Activated gamma-delta T cell (primary cell): ENCODE results near the gene SMAD4.
"Not testable (repeated sequence)": the region's sequence is repeated elsewhere in the genome, so short reads cannot be mapped to it uniquely, and the experiment has no call there.

Source experiments
- DNase-seq: peaks from one replicate; lab custom pipeline; 2025; lab: John Stamatoyannopoulos, UW

The SMAD4 gene

DNA sequence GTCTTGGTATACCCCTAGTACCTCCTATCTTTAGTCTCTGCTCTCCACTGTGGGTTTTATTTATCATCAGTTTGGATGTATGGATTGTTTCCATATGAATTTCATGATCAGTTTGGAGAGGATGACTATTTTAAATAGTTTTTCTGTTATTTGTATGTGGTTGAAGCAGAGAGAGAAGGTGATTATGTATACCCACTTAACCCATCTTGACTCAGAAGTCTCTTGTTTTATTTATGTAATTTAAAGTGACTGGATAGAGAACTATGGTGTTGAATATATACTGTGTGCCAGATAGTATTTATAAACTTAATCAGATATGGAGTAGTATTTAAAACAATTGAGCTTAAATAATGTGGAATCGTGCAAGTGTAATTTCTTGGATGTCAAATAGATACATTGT lies 39.9 kb downstream of the SMAD4 start:
- no peak for DNase-seq

DNA sequence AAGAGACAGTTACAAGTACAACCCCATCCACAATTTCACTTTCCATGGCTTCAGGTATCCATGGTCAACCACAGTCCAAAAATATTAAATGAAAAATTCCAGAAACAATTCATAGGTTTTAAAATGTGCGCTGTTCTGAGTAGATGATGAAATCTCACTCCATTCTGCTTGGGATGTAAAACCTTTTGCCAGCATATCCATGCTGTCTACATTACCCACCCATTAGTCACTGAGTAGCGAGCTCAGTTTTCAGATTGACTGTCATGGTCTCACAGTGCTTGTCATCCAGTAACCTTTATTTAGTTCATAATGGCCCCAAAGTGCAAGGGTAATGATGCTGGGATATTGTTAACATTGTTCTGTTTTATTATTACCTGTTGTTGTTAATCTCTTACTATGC lies 40.5 kb downstream of the SMAD4 start:
- no peak for DNase-seq

DNA sequence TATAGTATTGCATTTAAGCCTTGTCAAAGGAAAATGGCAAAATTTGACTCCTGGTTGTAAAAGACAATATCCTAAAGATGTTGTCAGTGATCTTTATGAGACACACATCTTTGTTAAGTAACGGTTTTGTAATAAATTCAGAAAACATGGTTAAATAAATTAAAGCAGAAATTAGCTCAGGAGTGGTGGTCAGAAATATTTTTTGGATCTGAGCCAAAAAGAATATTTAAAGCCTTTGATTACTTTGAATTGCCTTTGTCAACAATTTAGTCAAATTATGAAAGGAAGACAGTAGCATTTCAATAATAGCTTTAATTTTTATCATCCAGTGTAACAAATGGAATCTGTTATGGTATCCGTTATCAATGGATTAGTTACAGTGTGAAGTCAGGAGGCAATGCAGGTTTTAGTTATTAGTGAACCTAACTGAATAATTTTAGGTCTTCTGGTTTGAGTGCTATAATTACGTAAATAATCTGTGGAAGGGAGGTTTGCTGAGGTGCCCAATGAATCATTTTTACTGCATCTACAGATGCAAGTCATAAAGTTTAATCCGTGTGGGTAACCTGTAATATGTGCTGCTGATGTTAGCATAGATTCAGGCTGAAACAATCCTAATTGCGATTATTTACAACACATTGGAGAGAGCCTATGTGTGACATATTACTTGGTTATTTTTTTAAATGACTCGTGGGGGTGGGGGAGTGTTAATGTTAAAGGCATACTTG lies 42.7 kb downstream of the SMAD4 start:
- DNase-seq: no peak

DNA sequence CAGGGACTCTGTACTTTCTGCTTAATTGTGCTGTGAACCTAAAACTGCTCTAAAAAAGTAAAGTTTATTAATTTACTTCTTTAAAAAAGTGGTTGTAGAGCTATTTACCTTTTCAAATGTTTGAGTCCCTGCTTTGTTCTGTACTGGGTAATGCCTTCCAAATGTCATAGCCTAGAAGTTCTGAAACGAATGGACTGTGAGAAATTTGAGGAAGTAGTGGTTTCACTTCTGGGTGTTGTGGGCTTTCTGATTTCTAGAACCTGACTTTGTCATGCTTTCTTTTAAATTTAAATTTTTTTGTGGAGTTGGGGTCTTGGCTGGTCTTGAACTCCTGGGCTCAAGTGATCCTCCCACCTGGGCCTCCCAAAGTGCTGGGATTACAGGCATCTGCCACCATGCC lies 44.6 kb downstream of the SMAD4 start:
- no peak for DNase-seq

DNA sequence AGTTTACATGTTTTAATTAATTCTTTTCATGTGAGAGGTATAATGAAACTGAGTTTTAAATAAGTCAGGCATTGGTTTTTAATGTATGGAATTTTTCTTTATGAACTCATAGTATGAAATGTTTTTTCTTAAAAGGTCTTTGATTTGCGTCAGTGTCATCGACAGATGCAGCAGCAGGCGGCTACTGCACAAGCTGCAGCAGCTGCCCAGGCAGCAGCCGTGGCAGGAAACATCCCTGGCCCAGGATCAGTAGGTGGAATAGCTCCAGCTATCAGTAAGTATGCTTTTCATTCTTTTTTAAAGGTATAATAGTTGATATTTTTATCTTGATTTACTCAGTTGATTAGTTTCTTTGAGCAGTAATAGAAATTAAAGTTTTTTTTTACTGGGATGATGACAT lies 46.5 kb downstream of the SMAD4 start:
- no peak for DNase-seq

DNA sequence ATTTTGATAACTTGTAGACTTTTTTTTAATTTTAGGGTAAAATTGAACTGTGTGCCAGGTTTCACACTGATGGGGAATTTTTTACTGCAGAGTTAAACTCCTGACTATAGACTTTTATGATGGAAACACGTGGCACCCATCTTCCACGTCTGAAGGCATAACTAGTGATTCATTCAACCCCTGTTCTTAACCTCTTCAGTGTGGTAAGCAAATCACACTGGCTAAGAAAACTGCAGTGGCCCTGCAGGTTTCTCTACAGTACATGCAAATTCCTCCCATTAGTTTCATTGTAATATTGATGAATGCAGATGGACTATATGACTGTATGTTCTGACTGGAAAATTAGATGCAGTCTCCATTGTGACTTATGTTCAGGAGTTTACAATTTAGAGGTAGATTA lies 47.2 kb downstream of the SMAD4 start:
- no peak for DNase-seq

DNA sequence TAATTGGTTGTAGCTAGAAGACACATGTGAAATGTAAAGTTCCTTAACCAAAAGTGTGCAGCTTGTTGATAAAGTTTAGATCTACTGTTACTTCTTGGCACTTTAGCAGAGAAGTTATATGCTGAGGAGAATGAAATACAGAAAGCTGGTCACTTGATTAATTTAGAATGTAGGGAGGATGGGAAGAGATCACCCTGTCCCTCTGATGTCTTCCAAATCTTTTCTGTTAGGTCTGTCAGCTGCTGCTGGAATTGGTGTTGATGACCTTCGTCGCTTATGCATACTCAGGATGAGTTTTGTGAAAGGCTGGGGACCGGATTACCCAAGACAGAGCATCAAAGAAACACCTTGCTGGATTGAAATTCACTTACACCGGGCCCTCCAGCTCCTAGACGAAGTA lies 48.0 kb downstream of the SMAD4 start:
- DNase-seq: no peak

DNA sequence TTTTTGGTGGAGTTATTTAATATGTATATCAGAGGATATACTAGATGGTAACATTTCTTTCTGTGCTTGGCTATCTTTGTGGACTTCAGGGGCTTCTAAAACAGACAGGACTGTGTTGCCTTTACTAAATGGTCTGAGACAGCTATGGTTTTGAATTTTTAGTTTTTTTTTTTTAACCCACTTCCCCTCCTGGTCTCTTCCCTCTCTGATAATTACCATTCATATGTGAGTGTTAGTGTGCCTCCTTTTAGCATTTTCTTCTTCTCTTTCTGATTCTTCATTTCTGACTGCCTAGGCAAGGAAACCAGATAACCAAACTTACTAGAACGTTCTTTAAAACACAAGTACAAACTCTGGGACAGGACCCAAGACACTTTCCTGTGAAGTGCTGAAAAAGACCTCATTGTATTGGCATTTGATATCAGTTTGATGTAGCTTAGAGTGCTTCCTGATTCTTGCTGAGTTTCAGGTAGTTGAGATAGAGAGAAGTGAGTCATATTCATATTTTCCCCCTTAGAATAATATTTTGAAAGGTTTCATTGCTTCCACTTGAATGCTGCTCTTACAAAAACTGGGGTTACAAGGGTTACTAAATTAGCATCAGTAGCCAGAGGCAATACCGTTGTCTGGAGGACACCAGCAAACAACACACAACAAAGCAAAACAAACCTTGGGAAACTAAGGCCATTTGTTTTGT lies 52.7 kb downstream of the SMAD4 start:
- no peak for DNase-seq

DNA sequence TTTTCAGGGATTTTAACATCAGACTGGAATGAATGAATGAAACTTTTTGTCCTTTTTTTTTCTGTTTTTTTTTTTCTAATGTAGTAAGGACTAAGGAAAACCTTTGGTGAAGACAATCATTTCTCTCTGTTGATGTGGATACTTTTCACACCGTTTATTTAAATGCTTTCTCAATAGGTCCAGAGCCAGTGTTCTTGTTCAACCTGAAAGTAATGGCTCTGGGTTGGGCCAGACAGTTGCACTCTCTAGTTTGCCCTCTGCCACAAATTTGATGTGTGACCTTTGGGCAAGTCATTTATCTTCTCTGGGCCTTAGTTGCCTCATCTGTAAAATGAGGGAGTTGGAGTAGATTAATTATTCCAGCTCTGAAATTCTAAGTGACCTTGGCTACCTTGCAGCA lies 53.4 kb downstream of the SMAD4 start:
- no peak for DNase-seq

DNA sequence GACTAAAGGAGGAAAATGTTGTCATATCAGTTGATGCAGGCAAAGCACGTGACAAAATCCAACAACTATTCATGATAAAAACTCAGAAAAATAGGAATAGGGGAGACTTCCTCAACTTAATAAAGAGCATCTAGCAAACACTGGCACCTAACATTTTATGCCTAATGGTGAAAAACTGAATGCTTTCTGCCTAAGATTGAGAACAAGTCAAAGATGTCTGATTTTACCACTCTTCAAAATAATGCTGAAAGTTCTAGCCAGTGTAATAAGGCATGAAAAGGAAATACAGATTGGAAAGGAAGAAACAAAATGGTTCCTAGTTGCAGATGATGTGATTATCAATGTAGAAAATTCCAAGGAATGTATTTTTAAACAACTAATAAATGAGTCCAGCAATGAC lies 58.4 kb downstream of the SMAD4 start:
- DNase-seq: no peak

DNA sequence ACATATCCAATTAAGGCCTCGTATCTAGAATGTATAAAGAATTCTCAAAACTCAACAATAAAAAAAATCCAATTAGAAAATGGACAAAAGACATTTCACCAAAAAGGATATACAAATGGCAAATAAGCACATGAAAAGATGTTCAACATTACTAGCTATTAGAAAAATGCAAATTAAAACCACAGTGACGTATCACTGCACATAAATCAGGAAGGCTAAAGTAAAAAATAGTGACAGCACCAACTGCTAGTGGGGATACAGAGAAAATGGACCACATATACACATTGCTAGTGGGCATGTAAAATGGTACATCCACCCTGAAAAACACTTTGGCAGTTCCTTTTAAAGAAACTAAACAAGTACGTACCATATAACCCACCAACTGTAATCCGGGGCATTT lies 59.7 kb downstream of the SMAD4 start:
- DNase-seq: no peak

DNA sequence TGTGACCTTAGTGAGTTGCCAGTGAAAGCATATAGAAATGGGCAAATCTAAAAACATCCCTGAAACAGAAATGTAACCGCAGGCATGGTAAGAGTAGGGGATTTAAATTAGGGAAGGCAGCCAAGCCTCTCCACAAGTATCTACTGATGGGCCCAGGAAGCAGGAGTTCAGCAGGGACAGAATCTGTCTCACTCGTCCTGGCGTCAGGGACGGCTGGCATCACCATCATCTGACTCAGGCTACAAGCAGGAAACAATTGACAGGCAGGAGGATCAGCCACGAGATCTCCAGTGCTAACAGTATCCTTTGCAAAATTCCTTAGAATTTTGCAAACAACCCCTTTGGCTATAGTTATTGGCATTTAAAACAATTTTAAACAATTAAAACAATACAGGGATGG lies 61.3 kb downstream of the SMAD4 start:
- DNase-seq: no peak

DNA sequence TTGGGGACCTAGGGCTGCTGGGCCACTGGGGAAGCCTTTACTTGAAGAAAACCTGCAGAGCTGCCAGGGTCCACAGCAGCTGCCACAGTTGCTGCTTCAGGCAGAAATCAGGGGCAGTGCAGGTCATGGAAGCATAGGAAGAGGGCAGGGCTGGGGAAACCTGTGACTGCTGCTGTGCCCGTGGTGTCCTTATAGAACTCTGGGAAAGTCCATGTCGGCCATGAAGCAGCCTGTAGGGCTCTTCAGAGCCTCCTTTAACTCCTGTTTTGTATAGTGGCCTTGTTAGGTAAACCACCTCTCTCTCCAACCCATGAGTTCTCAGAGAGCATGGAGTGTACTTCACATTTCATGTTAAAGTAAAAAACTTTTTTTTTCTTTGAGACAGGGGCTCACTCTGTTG lies 62.1 kb downstream of the SMAD4 start:
- no peak for DNase-seq

DNA sequence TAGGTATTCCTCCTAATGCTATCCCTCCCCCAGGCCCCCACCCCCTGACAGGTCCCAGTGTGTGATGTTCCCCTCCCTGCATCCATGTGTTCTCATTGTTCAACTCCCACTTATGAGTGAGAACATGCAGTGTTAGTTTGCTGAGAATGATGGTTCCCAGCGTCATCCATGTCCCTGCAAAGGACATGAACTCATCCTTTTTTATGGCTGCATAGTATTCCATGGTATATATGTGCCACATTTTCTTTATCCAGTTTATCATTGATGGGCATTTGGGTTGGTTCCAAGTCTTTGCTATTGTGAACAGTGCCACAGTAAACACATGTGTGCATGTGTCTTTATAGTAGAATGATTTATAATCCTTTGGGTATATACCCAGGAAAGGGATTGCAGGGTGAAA lies 63.0 kb downstream of the SMAD4 start:
- not testable (repeated sequence) for DNase-seq

DNA sequence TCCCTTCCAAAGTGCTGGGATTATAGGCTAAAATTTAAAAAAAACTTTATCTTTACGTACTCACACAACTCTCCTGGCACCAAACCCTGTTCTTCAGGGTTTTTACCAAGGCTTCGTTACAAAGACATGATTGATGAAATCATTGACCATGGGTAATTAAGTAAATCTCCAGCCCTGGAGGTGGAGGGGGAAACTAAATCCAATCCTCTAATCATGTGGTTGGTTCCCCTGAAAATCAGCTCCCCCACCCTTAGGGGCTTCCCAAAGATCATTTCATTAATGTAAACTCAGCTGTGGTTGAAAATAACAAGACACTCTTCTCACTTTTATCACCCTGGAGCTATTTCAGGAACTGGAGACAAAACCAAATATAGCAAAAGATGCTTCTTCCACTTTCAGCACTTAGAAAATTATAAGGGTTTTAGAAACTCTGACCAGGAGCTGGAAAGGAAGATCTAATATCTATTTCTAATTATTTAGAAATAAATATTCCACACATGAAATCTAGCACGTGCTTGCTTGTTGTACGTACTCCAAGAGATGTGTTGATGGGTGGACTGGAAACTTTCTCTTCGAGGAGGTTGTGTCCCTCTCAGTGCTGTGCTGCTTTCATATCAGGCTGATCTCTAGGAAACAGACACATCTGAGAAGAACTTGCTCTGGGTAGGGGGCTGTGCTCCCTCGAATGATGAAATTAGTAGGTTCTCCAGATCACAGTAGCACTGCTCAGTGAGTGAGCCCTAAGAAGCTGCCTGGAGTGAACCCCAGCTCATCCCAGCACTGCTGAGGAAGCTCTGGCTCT lies 67.2 kb downstream of the SMAD4 start:
- DNase-seq: no peak

DNA sequence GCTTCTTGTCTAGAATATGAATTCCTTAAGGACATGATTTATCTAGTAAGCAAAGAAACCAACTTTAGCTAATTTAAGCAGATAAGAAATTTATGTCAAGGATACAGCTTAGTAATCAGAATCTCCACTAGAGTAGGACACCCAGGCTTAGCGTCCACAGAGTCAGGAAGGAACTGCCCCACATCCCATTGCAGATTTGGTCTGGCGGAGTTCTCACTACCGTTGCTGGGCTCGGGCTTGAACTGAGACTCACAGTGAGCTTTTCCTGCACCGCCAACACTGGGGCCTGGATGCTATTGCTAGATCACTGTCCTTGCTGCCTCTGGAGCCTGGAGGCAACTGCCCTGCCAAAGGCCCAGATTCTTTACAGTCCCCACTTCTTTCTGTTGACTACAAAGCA lies 68.1 kb downstream of the SMAD4 start:
- no peak for DNase-seq

DNA sequence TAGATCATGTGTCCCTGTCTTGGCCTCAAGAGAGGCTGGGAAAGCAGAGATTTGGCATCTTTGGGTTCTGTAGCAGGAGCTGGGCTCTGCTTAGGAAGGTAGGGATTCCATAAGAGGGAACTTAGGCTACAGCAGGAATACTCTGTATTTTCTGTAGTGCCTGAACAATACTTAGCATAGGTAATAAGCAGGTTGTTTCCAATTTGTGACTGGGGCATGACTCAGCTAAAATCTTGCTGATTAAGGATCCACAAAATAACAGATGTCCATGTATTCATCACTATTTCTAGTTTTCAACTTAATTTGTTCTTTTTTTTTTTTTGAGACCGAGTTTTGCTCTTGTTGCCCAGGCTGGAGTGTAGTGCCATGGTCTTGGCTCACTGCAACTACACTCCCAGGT lies 68.5 kb downstream of the SMAD4 start:
- DNase-seq: no peak

DNA sequence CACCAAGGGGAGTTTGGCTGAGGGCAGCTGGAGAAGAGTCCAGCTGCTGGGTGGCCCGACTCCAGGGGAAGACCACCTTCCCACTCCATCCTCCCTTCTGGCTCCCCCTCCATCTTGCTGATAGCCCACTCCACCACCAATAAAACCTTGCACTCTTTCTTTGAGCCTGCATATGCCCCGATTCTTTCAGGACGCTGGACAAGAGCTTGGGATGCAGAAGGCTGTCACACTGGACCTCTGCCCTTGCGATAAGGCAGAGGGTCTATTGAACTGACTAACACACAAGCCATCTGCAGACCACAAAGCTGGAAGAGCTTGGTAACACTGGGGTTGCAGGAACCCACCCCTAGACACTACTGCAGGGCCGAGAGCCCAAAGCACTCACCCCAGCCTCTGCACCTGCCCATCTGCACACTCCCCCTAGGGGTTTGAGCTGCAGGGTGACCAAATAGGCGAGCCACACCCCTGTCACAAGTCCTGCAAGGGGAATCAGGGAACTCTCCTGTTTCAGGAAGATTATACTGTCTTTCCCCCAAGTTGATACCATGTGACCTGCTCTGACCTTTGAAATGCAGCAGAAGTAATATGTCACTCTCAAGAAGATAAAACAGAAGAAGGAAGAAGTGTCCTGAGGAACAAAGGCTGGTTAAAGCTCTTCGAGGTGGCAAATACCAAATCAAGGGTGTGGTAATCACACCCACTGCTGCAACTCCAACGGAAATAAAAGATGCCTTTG lies 70.5 kb downstream of the SMAD4 start:
- DNase-seq: no peak

DNA sequence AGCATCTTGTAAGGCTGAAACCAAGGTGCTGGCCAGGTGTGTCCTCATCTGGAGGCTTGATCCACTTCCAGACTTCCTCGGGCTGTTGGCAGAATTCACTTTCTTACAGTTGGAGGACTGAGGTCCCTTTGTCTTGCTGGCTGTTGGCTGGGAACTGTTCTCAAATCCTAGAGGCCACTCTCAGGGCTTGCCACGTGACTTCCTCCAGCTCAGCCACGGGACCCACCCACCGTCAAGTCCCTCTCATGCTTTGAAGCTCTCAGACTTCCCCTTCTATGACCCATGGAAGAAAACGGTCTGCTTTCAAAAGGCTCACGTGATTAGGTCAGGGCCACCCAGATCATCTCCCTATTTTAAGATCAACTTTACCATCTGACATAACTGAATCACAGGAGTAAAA lies 77.1 kb downstream of the SMAD4 start:
- no peak for DNase-seq

DNA sequence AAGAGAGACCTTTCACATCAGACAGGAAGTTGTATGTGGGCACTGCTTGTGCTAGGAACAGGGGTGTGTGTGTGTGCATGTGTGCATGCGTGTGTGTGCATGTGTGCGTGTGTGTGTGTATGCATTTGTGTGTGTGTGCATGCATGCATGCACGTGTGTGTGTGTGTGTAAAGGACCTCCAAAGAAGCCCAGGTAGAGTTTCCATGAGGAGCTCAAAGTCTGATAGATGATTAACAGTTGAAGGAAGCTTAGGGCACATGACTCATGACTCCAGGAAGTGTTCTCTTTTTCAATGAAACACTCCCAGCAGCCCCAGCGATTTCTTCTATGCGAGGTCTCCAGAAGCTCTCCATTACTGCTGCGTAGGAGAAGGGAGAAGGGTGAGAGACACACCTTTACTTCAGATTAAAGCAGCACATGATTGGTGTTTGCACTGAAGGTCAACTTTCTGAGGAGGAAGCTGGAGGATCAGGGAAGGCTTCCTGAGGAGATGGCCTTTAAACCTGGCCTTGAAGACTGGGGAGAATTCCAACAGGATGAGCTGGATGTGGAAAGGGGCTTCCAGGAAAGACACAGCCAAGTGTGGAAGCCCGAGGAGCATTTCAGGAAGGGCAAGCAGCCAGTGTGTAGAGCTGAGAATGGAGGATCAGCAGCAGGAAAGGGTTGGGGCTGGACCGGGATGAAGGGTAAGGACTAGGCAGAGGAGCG lies 77.7 kb downstream of the SMAD4 start:
- no peak for DNase-seq

DNA sequence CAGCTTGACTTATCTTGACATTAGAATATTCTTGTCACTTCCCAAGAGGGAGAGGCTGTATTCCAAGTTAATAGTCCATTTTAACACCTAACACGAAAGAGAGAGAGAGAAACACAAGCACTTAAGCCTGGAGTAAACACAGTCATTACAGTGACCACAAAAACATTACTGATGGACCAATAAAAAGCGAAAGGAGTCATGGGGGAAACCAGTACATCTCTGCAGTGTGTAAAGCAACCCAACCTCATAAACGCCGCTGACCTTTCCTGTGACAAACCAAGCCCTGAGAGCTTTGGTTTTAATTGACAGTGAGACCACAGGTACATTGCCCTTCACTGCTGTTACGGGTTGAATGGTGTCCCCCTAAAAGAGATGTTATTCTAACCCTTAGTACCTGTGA lies 78.3 kb downstream of the SMAD4 start:
- DNase-seq: no peak
